HEK293 (cell line): ENCODE data around the gene EXOC2.
A peak's percentile ranks its signal among the peaks of the same experiment; 100 is the strongest.

Source experiments
- EGR2 ChIP-seq: fragments of 450-650 bp; formaldehyde crosslinking; IDR thresholded peaks from 2 replicates; pipeline ENCODE4 v1.5.1; 2016; ENCODE audit warnings: low read depth, missing biosample characterization, missing genetic modification characterization
- GLIS1 ChIP-seq: fragments of 450-650 bp; formaldehyde crosslinking; IDR thresholded peaks from 2 replicates; pipeline ENCODE4 v1.5.1; 2016; ENCODE audit warnings: missing biosample characterization, missing genetic modification characterization
- HOXD13 ChIP-seq: sonication (generic); formaldehyde crosslinking; IDR thresholded peaks from 2 replicates; pipeline ENCODE4 v1.8.0; 2022; ENCODE audit warnings: missing genetic modification reagents, borderline replicate concordance
- KLF17 ChIP-seq: fragments of 450-650 bp; formaldehyde crosslinking; IDR thresholded peaks from 2 replicates; pipeline ENCODE4 v1.5.1; 2016; ENCODE audit warnings: missing biosample characterization, missing genetic modification characterization
- KLF8 ChIP-seq: fragments of 450-650 bp; formaldehyde crosslinking; IDR thresholded peaks from 2 replicates; pipeline ENCODE4 v1.5.1; 2016; ENCODE audit warnings: missing biosample characterization, missing genetic modification characterization
- PRDM1 ChIP-seq: fragments of 450-650 bp; formaldehyde crosslinking; IDR thresholded peaks from 2 replicates; pipeline ENCODE4; 2016; ENCODE audit warnings: missing biosample characterization, missing genetic modification characterization
- ZBTB17 ChIP-seq: fragments of 450-650 bp; formaldehyde crosslinking; IDR thresholded peaks from 2 replicates; pipeline ENCODE4 v1.5.1; 2016; ENCODE audit warnings: missing biosample characterization, missing genetic modification characterization
- ZBTB49 ChIP-seq: fragments of 450-650 bp; formaldehyde crosslinking; IDR thresholded peaks from 2 replicates; pipeline ENCODE4 v1.5.1; 2016; ENCODE audit warnings: missing biosample characterization, missing genetic modification characterization, low read depth
- ZFHX2 ChIP-seq: fragments of 450-650 bp; formaldehyde crosslinking; conservative IDR thresholded peaks from 2 replicates; pipeline ENCODE4 v1.5.1; 2016; ENCODE audit warnings: missing biosample characterization, missing genetic modification characterization
- ZFP41 ChIP-seq: fragments of 450-650 bp; formaldehyde crosslinking; IDR thresholded peaks from 2 replicates; pipeline ENCODE4 v1.5.1; 2016; ENCODE audit warnings: missing biosample characterization, missing genetic modification characterization, borderline replicate concordance
- ZIC2 ChIP-seq: fragments of 450-650 bp; formaldehyde crosslinking; IDR thresholded peaks from 2 replicates; pipeline ENCODE4 v1.5.1; 2016; ENCODE audit warnings: missing biosample characterization, missing genetic modification characterization
- ZNF121 ChIP-seq: fragments of 450-650 bp; formaldehyde crosslinking; IDR thresholded peaks from 2 replicates; pipeline ENCODE4 v1.5.1; 2016; ENCODE audit warnings: missing biosample characterization, missing genetic modification characterization
- ZNF157 ChIP-seq: fragments of 450-650 bp; formaldehyde crosslinking; IDR thresholded peaks from 2 replicates; pipeline ENCODE4 v1.5.1; 2016; ENCODE audit warnings: missing biosample characterization, missing genetic modification characterization
- ZNF211 ChIP-seq: fragments of 450-650 bp; formaldehyde crosslinking; IDR thresholded peaks from 2 replicates; pipeline ENCODE4 v1.5.1; 2016; ENCODE audit warnings: low read depth, missing biosample characterization, missing genetic modification characterization
- ZNF221 ChIP-seq: fragments of 450-650 bp; formaldehyde crosslinking; IDR thresholded peaks from 2 replicates; pipeline ENCODE4 v1.5.1; 2017; ENCODE audit warnings: missing biosample characterization, missing genetic modification characterization, borderline replicate concordance
- ZNF433 ChIP-seq: fragments of 450-650 bp; formaldehyde crosslinking; IDR thresholded peaks from 2 replicates; pipeline ENCODE4 v1.5.1; 2016; ENCODE audit warnings: missing biosample characterization, missing genetic modification characterization, low read depth
- ZNF48 ChIP-seq: fragments of 450-650 bp; formaldehyde crosslinking; IDR thresholded peaks from 2 replicates; pipeline ENCODE4 v1.5.1; 2016; ENCODE audit warnings: missing biosample characterization, missing genetic modification characterization
- ZNF501 ChIP-seq: fragments of 450-650 bp; formaldehyde crosslinking; IDR thresholded peaks from 2 replicates; pipeline ENCODE4 v1.5.1; 2016; ENCODE audit warnings: missing biosample characterization, missing genetic modification characterization
- ZNF513 ChIP-seq: fragments of 450-650 bp; IDR thresholded peaks from 2 replicates; pipeline ENCODE4 v1.5.1; 2018; ENCODE audit warnings: missing biosample characterization, missing genetic modification characterization
- ZNF529 ChIP-seq: fragments of 450-650 bp; formaldehyde crosslinking; IDR thresholded peaks from 2 replicates; pipeline ENCODE4 v1.5.1; 2017; ENCODE audit warnings: missing genetic modification characterization, missing biosample characterization; ENCODE audit not compliant: insufficient replicate concordance
- ZNF549 ChIP-seq: fragments of 450-650 bp; IDR thresholded peaks from 2 replicates; pipeline ENCODE4 v1.5.1; 2018; ENCODE audit warnings: missing biosample characterization, missing genetic modification characterization, mild to moderate bottlenecking, inconsistent platforms, moderate library complexity
- ZNF555 ChIP-seq: fragments of 450-650 bp; formaldehyde crosslinking; conservative IDR thresholded peaks from 2 replicates; pipeline ENCODE4 v1.5.1; 2017; ENCODE audit warnings: missing biosample characterization, mild to moderate bottlenecking, missing genetic modification characterization, inconsistent platforms
- ZNF560 ChIP-seq: fragments of 450-650 bp; formaldehyde crosslinking; IDR thresholded peaks from 2 replicates; pipeline ENCODE4 v1.5.1; 2017; ENCODE audit warnings: missing biosample characterization, missing genetic modification characterization, borderline replicate concordance
- ZNF600 ChIP-seq: fragments of 450-650 bp; formaldehyde crosslinking; IDR thresholded peaks from 2 replicates; pipeline ENCODE4 v1.5.1; 2016; ENCODE audit warnings: missing biosample characterization, missing genetic modification characterization
- ZNF639 ChIP-seq: fragments of 450-650 bp; formaldehyde crosslinking; IDR thresholded peaks from 2 replicates; pipeline ENCODE4 v1.5.1; 2016; ENCODE audit warnings: missing biosample characterization, missing genetic modification characterization
- ZNF660 ChIP-seq: fragments of 450-650 bp; IDR thresholded peaks from 2 replicates; pipeline ENCODE4 v1.5.1; 2018; ENCODE audit warnings: missing biosample characterization, mild to moderate bottlenecking, missing genetic modification characterization
- ZNF664 ChIP-seq: fragments of 450-650 bp; formaldehyde crosslinking; IDR thresholded peaks from 2 replicates; pipeline ENCODE4 v1.5.1; 2016; ENCODE audit warnings: missing biosample characterization, missing genetic modification characterization
- ZNF670 ChIP-seq: fragments of 450-650 bp; formaldehyde crosslinking; IDR thresholded peaks from 2 replicates; pipeline ENCODE4 v1.5.1; 2016; ENCODE audit warnings: missing biosample characterization, missing genetic modification characterization, low read depth
- ZSCAN30 ChIP-seq: fragments of 450-650 bp; IDR thresholded peaks from 2 replicates; pipeline ENCODE4 v1.5.1; 2018; ENCODE audit warnings: missing biosample characterization, mild to moderate bottlenecking, missing genetic modification characterization, moderate library complexity
- TF ChIP-seq, protein P1 (sequence below): fragments of 450-650 bp; formaldehyde crosslinking; IDR thresholded peaks from 2 replicates; pipeline ENCODE4 v1.5.1; 2017; ENCODE audit warnings: missing biosample characterization, missing genetic modification characterization
- TF ChIP-seq, protein P2 (sequence below): fragments of 450-650 bp; formaldehyde crosslinking; IDR thresholded peaks from 2 replicates; pipeline ENCODE4; 2016; ENCODE audit warnings: missing biosample characterization, missing genetic modification characterization

EXOC2 gene

DNA sequence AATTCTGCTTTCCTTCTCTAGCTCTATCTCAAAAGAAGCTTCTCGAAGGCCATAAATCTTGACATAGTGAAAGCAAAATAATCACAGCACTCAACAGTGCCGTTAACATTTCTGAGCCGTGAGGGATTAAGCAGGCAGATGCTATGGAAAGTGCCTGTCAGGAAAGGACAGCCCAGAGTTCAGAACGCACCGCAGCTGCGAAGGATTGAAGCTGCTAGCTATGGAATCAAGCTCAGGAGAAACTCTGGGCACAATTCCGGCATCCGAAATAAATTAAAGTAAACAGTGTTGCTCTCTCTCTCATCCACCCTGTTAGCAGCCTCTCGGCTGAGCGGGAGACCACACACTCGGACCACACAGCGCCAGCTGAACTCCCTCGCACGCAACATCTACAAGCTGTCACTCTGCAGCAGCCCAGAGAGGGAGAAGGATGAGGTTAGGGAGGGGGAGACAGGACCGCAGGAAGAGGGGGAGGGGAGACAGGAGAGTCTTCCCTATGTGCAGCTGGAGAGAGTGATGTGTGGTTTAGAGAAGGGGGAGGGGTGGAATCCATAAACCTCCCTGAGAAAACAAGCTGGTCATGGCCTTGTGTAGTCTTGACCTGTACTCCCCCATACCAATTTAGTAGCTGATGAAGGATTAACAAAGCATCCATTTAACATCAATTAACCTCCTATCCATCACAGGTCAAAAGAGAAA is 9.0 kb downstream of the EXOC2 start (continued):
- TF ChIP-seq, protein P1, sequence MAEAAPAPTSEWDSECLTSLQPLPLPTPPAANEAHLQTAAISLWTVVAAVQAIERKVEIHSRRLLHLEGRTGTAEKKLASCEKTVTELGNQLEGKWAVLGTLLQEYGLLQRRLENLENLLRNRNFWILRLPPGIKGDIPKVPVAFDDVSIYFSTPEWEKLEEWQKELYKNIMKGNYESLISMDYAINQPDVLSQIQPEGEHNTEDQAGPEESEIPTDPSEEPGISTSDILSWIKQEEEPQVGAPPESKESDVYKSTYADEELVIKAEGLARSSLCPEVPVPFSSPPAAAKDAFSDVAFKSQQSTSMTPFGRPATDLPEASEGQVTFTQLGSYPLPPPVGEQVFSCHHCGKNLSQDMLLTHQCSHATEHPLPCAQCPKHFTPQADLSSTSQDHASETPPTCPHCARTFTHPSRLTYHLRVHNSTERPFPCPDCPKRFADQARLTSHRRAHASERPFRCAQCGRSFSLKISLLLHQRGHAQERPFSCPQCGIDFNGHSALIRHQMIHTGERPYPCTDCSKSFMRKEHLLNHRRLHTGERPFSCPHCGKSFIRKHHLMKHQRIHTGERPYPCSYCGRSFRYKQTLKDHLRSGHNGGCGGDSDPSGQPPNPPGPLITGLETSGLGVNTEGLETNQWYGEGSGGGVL (tag by site-specific recombination) = peak; percentile 99
- TF ChIP-seq ZNF529 (tag by site-specific recombination) (no peak), ZSCAN30 (tag by site-specific recombination) (peak; percentile 70; the same call in 1 of the 2 replicates), ZNF555 (tag by site-specific recombination) (no peak), ZNF513 (tag by site-specific recombination) (peak; percentile 16; the same call in 1 of the 2 replicates), ZNF664 (tag by site-specific recombination) (no peak), ZNF433 (tag by site-specific recombination) (no peak), ZNF121 (tag by site-specific recombination) (no peak), ZNF660 (no peak), ZNF639 (tag by site-specific recombination) (peak; percentile 79; the same call in 1 of the 2 replicates), ZBTB49 (tag by site-specific recombination) (no peak), ZFP41 (tag by site-specific recombination) (no peak), EGR2 (peak; percentile 73), ZBTB17 (peak; percentile 99), ZNF48 (tag by site-specific recombination) (no peak), ZNF560 (tag by site-specific recombination) (no peak), ZIC2 (tag by site-specific recombination) (peak; percentile 70), ZNF549 (tag by site-specific recombination) (no peak), ZNF670 (no peak), PRDM1 (tag by site-specific recombination) (peak; percentile 56; the same call in 1 of the 2 replicates), ZNF157 (no peak), KLF8 (peak; percentile 94), HOXD13 (CRISPR knock-in tag) (no peak), GLIS1 (tag by site-specific recombination) (peak; percentile 89), ZNF211 (tag by site-specific recombination) (no peak), ZFHX2 (tag by site-specific recombination) (peak; percentile 39; the same call in 1 of the 2 replicates), ZNF221 (tag by site-specific recombination) (no peak), ZNF600 (tag by site-specific recombination) (peak; percentile 100), KLF17 (tag by site-specific recombination) (peak; percentile 95), ZNF501 (tag by site-specific recombination) (no peak; the same call in 1 of the 2 replicates)
- TF ChIP-seq, protein P2, sequence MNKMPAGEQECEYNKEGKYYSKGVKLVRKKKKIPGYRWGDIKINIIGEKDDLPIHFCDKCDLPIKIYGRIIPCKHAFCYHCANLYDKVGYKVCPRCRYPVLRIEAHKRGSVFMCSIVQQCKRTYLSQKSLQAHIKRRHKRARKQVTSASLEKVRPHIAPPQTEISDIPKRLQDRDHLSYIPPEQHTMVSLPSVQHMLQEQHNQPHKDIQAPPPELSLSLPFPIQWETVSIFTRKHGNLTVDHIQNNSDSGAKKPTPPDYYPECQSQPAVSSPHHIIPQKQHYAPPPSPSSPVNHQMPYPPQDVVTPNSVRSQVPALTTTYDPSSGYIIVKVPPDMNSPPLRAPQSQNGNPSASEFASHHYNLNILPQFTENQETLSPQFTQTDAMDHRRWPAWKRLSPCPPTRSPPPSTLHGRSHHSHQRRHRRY (tag by site-specific recombination) = no peak
